K562 (cell line): Measurements from ENCODE around the gene BRD3OS. TPM values are rescaled to one million over a fixed set of nuclear protein-coding genes. Genes with fewer than 3 reads are reported as not detected.

Source experiments
- ARID3B ChIP-seq: fragments of 250-450 bp; sonication (Bioruptor Pico); IDR thresholded peaks from 2 replicates; pipeline ENCODE4 v1.4.0; 2020; ENCODE audit warnings: borderline replicate concordance
- E2F1 ChIP-seq: sonication (generic); formaldehyde crosslinking; IDR thresholded peaks from 2 replicates; pipeline ENCODE4 v1.8.1; 2023; ENCODE audit warnings: mild to moderate bottlenecking, missing genetic modification reagents, moderate library complexity
- E2F8 ChIP-seq: fragments of 450-650 bp; IDR thresholded peaks from 2 replicates; pipeline ENCODE4 v1.7.1; 2018; ENCODE audit warnings: mild to moderate bottlenecking, low read depth; ENCODE audit not compliant: partially characterized antibody
- MYNN ChIP-seq, 2 experiments: sonication (generic); formaldehyde crosslinking in 1 of 2; IDR thresholded peaks; 2 replicates each; pipeline versions ENCODE4 v1.5.0 to v1.6.1; 2016 to 2020; ENCODE audit warnings: antibody characterized with exemption in 1 of 2, missing genetic modification reagents in 1 of 2
- TRIM24 ChIP-seq, 2 experiments: fragments of 450-650 bp; IDR thresholded peaks; 2 replicates each; pipeline ENCODE4 v1.6.1; 2016
- ZNF76 ChIP-seq: fragments of 250-450 bp; sonication (Bioruptor Pico); IDR thresholded peaks from 2 replicates; pipeline ENCODE4 v1.4.0; 2020; ENCODE audit warnings: mild to moderate bottlenecking, moderate library complexity, borderline replicate concordance
- polyA plus RNA-seq, 8 experiments: library from polyadenylated mRNA; depleted of rRNA in 4 of 8; stranded (reverse) in 5 of 8; unstranded in 3 of 8; fragments of >200 nt; fragmentation: Nextera tagmentation in 2 of 8; fragmentation: Illumina TruSeq in 1 of 8; extraction: Ambion mirVana in 2 of 8; extraction: Trizol in 1 of 8; gene quantifications; 2 replicates each; pipeline versions ENCODE4 v1.2.1 to v1.2.3, GENCODE V29; 2011 to 2014; ENCODE audit warnings: inconsistent platforms in 1 of 8, missing spikeins in 1 of 8
- total RNA-seq, 7 experiments: library from RNA; depleted of rRNA in 6 of 7; stranded (reverse); fragments of >200 nt in 6 of 7; fragmentation: Illumina TruSeq in 2 of 7; extraction: Trizol in 2 of 7; gene quantifications; 2 replicates each; pipeline versions ENCODE4 v1.2.1 to v1.2.3, GENCODE V29; 2011 to 2021; ENCODE audit warnings: low replicate concordance in 1 of 7
- TF ChIP-seq, protein P1 (sequence below): sonication (generic); formaldehyde crosslinking; IDR thresholded peaks from 2 replicates; pipeline ENCODE4 v1.8.0; 2022; ENCODE audit warnings: mild to moderate bottlenecking, missing genetic modification reagents, borderline replicate concordance
- TF ChIP-seq, protein P2 (sequence below): fragments of 150-350 bp; conservative IDR thresholded peaks from 2 replicates; pipeline ENCODE4 v1.6.1; 2014; ENCODE audit warnings: low read length

Gene BRD3OS
- total and polyA plus RNA-seq, 9 of the 15 experiments (the other 6 are each of a cell fraction or from before 2014, with no cell fraction given) = 1.1 to 8.7 (median 5.9) TPM

GRCh38 chr9:134056483-134057306 lies 31.4 kb downstream of the BRD3OS start (continued):
- TF ChIP-seq, protein P1, sequence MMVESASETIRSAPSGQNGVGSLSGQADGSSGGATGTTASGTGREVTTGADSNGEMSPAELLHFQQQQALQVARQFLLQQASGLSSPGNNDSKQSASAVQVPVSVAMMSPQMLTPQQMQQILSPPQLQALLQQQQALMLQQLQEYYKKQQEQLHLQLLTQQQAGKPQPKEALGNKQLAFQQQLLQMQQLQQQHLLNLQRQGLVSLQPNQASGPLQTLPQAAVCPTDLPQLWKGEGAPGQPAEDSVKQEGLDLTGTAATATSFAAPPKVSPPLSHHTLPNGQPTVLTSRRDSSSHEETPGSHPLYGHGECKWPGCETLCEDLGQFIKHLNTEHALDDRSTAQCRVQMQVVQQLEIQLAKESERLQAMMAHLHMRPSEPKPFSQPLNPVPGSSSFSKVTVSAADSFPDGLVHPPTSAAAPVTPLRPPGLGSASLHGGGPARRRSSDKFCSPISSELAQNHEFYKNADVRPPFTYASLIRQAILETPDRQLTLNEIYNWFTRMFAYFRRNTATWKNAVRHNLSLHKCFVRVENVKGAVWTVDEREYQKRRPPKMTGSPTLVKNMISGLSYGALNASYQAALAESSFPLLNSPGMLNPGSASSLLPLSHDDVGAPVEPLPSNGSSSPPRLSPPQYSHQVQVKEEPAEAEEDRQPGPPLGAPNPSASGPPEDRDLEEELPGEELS (CRISPR knock-in tag) = no peak
- TF ChIP-seq E2F8 = no peak
- no peak for TF ChIP-seq E2F1 (CRISPR knock-in tag)
- no peak for TF ChIP-seq ZNF76 (CRISPR knock-in tag)
- TF ChIP-seq TRIM24 (IDR thresholded peaks at IDR 0.05) = no peak
- TF ChIP-seq ARID3B (CRISPR knock-in tag) = no peak
- TF ChIP-seq MYNN (IDR thresholded peaks at IDR 0.05) = no peak
- no peak for TF ChIP-seq MYNN (CRISPR knock-in tag; IDR thresholded peaks at IDR 0.05)
- TF ChIP-seq, protein P2, sequence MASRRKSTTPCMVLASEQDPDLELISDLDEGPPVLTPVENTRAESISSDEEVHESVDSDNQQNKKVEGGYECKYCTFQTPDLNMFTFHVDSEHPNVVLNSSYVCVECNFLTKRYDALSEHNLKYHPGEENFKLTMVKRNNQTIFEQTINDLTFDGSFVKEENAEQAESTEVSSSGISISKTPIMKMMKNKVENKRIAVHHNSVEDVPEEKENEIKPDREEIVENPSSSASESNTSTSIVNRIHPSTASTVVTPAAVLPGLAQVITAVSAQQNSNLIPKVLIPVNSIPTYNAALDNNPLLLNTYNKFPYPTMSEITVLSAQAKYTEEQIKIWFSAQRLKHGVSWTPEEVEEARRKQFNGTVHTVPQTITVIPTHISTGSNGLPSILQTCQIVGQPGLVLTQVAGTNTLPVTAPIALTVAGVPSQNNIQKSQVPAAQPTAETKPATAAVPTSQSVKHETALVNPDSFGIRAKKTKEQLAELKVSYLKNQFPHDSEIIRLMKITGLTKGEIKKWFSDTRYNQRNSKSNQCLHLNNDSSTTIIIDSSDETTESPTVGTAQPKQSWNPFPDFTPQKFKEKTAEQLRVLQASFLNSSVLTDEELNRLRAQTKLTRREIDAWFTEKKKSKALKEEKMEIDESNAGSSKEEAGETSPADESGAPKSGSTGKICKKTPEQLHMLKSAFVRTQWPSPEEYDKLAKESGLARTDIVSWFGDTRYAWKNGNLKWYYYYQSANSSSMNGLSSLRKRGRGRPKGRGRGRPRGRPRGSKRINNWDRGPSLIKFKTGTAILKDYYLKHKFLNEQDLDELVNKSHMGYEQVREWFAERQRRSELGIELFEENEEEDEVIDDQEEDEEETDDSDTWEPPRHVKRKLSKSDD = no peak
